Measurements from ENCODE around the gene ARHGAP6.

DNA sequence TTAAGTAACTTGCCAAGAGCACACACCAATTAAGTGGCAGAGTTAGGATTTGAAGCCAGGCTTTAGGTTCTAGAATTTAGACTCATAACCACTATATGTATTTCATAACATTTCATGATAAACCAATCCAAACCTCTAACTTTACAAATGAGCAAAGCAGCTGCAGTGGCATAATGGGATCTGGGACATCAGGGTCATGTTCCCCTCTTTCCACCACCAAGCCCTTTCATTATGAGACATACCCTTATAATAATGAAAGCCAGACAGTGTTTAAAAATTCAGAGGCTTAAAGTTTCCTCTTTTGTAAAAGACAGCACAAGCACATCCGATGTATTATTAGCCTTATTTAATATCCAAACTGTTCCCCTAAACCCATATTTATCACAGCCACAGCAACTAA is 400.8 kb downstream of the ARHGAP6 start:
- TF ChIP-seq MAZ (IDR thresholded peaks at IDR 0.05; ENCODE audit: borderline replicate concordance, low read depth, low read length) (no peak), USF2 (IDR thresholded peaks at IDR 0.05; ENCODE audit: low read depth, low read length) (no peak), POLR2A (IDR thresholded peaks at IDR 0.05; ENCODE audit: low read depth, low read length) (no peak), CEBPB (IDR thresholded peaks at IDR 0.05; ENCODE audit: low read depth, low read length) (no peak), SMC3 (IDR thresholded peaks at IDR 0.05; ENCODE audit: low read depth, low read length) (no peak), RAD21 (IDR thresholded peaks at IDR 0.05; ENCODE audit: low read length) (no peak), MAFK (IDR thresholded peaks at IDR 0.05; ENCODE audit: low read depth, low read length) (no peak), MXI1 (IDR thresholded peaks at IDR 0.05; ENCODE audit: borderline replicate concordance, low read depth, low read length) (no peak), BHLHE40 (IDR thresholded peaks at IDR 0.05; ENCODE audit: low read depth, low read length) (no peak)
- TF ChIP-seq, protein P1, sequence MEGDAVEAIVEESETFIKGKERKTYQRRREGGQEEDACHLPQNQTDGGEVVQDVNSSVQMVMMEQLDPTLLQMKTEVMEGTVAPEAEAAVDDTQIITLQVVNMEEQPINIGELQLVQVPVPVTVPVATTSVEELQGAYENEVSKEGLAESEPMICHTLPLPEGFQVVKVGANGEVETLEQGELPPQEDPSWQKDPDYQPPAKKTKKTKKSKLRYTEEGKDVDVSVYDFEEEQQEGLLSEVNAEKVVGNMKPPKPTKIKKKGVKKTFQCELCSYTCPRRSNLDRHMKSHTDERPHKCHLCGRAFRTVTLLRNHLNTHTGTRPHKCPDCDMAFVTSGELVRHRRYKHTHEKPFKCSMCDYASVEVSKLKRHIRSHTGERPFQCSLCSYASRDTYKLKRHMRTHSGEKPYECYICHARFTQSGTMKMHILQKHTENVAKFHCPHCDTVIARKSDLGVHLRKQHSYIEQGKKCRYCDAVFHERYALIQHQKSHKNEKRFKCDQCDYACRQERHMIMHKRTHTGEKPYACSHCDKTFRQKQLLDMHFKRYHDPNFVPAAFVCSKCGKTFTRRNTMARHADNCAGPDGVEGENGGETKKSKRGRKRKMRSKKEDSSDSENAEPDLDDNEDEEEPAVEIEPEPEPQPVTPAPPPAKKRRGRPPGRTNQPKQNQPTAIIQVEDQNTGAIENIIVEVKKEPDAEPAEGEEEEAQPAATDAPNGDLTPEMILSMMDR (conservative IDR thresholded peaks at IDR 0.05; ENCODE audit: low read depth, low read length): no peak
